Gastroesophageal sphincter (tissue), 3 donors: ENCODE measurements around the gene CEBPE.

ENCODE experiments used
- POLR2A ChIP-seq, 2 donors: fragments of 450-650 bp; IDR thresholded peaks; one replicate each; pipeline ENCODE4 v1.6.1; 2017; ENCODE audit warnings: antibody characterized with exemption in 2 of 2, mild to moderate bottlenecking in 2 of 2, moderate library complexity in 1 of 2
- TF ChIP-seq, protein P1 (sequence below), 4 experiments: fragments of 200-600 bp in 2 of 4; fragments of 450-650 bp in 2 of 4; sonication (generic) in 1 of 4; IDR thresholded peaks; one replicate each; pipeline ENCODE4 v1.5.1; 2017 to 2019; ENCODE audit warnings: antibody characterized with exemption in 4 of 4, mild to moderate bottlenecking in 2 of 4, moderate library complexity in 2 of 4

- TF ChIP-seq, protein P1, sequence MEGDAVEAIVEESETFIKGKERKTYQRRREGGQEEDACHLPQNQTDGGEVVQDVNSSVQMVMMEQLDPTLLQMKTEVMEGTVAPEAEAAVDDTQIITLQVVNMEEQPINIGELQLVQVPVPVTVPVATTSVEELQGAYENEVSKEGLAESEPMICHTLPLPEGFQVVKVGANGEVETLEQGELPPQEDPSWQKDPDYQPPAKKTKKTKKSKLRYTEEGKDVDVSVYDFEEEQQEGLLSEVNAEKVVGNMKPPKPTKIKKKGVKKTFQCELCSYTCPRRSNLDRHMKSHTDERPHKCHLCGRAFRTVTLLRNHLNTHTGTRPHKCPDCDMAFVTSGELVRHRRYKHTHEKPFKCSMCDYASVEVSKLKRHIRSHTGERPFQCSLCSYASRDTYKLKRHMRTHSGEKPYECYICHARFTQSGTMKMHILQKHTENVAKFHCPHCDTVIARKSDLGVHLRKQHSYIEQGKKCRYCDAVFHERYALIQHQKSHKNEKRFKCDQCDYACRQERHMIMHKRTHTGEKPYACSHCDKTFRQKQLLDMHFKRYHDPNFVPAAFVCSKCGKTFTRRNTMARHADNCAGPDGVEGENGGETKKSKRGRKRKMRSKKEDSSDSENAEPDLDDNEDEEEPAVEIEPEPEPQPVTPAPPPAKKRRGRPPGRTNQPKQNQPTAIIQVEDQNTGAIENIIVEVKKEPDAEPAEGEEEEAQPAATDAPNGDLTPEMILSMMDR (IDR thresholded peaks at IDR 0.05) = no peak
- TF ChIP-seq POLR2A (IDR thresholded peaks at IDR 0.05) = no peak
Measured at GRCh38 chr14:23101213-23101970, 17.7 kb downstream of the CEBPE start.
